GM12891 (cell line): ENCODE measurements around the gene MTO1.

ENCODE experiments used
- POLR2AphosphoS5 ChIP-seq: IDR thresholded peaks from 2 replicates; pipeline ENCODE4 v1.6.1; 2011; ENCODE audit warnings: low read depth, low read length, control low read depth
- TAF1 ChIP-seq: IDR thresholded peaks from 2 replicates; pipeline ENCODE4 v1.6.1; 2011; ENCODE audit warnings: low read depth, low read length, control low read depth

GRCh38 chr6:73435236-73435635 is 26.3 kb upstream of the MTO1 start:
- TF ChIP-seq POLR2AphosphoS5 (no peak), TAF1 (no peak)
